CD4-positive, alpha-beta T cell treated with Interleukin-2 at 100 ng/mL for 4 hours (primary cell): Measurements from ENCODE around the gene WDR89.
A peak's percentile ranks its signal among the peaks of the same experiment; 100 is the strongest.
"Not testable (repeated sequence)": the region's sequence is repeated elsewhere in the genome, so short reads cannot be mapped to it uniquely, and the experiment has no call there.

Source experiments
- DNase-seq: peaks from one replicate; pipeline ENCODE4 v3.0.0-alpha.2; 2020; ENCODE audit warnings: low spot score

The WDR89 gene

DNA sequence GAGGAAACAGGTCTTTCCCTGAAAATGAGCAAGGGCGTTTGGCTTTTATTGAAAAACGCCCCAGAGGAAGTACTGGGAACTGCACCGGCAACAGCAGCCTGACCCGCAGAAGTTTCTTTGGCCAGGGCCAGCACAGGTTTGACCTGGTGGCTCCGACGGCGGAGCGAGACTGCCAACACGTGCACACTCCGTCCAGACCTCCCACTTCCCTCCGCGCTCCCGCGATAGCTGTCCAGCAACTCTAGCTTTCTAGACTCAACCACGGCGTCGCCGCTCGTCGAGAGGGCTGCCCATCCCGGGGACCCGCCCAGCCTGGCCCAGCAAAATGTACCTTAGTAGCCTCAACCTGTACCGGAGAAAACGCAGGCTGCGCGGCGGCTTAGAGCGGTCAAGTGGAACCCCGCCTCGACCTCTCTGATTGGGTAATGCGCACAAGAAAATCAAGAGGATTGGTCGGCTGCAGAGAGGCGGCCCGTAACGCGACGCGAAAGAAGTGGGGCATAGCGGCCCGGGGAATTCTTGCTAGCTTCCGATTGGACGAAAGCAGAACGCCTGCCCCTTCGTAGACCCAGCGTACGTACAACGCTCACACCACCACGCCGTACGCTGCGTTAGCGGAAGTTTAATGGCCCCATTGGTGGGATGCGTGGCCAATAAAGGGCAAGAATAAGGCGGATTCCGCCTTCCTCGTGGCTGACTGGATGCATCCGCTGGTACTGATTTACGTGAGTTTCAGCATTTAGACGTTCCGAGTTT lies at the start of gene WDR89:
WDR89 (minus strand) TSS at position 399 of the 756 bp plus-strand sequence. CDS start 41,929 bp downstream, outside the sequence.
- peak; percentile 99 for DNase-seq

GRCh38 chr14:63689132-63689531 lies 47.5 kb upstream of the WDR89 start:
- DNase-seq: no peak

- DNase-seq: no peak
Measured at GRCh38 chr14:63686926-63687325, 45.3 kb upstream of the WDR89 start.

DNA sequence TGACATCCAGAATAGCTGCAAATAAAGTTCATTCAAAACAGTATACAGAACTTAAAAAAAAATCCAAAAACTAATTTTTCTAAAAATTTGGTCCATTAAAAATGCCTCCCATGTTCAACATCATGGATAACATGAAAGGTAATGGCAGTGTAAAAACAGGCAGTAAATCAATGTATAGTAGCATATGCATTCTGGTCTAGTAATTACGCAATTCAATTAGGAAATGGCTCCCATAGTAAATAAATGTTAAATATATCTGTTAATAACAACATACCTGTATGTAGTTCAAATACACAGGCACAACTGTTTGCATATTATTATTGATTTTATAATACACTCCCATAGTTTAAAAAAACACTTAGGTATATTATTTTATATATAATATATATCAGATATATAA lies 43.7 kb upstream of the WDR89 start:
- DNase-seq: no peak

DNA sequence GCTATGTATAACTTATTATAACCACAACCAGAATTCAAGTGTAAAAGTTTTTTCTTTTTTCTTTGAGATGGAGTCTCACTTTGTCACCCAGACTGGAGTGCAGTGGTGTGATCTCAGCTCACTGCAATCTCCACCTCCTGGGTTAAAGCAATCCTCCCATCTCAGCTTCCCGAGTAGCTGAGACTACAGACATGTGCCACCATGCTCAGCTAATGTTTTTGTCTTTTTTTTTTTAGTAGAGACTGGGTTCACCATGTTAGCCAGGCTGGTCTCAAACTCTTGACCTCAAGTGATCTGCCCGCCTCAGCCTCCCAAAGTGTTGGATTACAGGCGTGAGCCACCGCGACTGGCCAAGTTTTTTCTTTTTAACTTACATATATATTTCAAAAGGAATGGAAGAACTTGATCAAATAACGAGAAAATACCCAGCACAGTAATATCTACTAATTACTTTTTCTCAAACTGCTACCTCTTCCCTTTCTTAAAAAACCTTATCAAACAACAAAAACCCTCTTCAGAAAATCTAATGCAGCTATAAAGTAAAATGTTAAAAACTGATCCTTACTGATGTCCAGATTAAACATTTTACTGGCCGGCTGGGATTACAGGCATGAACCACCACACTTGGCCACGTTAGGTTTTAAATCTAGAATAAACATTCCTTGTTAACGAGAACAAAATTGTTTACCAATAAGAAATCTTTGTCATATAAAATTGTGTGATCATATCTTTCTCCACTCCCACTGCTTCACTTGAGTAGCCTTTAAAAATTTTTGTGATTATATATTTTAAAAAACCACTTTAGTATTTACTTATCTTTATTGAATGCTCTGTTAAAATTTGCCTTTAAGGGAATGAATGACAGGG lies 41.3 kb upstream of the WDR89 start:
- DNase-seq: no peak

GRCh38 chr14:63678536-63678935 lies 36.9 kb upstream of the WDR89 start:
- no peak for DNase-seq

- no peak for DNase-seq
Measured at GRCh38 chr14:63677891-63678379, 36.3 kb upstream of the WDR89 start.

- no peak for DNase-seq
Measured at GRCh38 chr14:63676615-63677014, 34.9 kb upstream of the WDR89 start.

- no peak for DNase-seq
Measured at GRCh38 chr14:63673886-63674497, 32.3 kb upstream of the WDR89 start.

GRCh38 chr14:63673255-63673654 lies 31.6 kb upstream of the WDR89 start:
- DNase-seq: no peak

DNA sequence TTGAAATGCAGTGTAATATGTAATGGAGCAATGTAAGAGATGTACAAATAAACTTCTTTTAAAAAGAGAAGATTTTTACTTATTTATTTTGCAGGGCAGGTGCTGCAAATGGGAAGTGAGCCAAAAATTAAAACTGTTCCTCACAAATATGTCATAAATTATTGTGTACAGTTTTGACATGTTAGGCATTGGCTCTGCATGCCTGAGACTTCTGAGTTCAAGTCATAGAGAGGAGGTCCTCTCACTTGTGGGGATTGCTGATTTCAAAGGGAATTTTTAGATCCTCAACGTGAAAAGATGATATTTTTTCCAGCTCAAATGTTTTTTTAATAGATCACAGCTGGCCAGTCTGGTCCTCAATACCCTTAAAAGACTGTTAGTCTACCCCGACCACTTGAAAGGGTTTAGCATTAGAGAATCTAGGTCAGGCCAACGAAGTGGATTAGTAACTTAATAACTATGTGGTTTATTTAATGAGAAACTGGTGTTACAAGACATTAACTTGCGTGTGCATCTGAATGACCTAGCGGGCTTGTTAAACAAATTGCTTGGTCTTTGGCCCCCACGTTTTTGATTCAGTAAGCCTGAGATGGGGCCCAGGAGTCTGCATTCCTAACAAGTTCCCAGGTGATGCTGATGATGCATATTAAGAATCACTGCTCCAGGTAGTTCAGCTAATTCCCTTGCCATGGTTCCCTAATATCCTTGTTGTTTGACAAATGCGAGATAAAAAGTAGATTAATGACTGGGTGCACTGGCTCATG lies 30.9 kb upstream of the WDR89 start:
- no peak for DNase-seq

- no peak for DNase-seq
Measured at GRCh38 chr14:63671987-63672386, 30.3 kb upstream of the WDR89 start.

GRCh38 chr14:63670692-63671091 lies 29.0 kb upstream of the WDR89 start:
- no peak for DNase-seq

- DNase-seq: no peak
Measured at GRCh38 chr14:63666335-63666734, 24.7 kb upstream of the WDR89 start.

DNA sequence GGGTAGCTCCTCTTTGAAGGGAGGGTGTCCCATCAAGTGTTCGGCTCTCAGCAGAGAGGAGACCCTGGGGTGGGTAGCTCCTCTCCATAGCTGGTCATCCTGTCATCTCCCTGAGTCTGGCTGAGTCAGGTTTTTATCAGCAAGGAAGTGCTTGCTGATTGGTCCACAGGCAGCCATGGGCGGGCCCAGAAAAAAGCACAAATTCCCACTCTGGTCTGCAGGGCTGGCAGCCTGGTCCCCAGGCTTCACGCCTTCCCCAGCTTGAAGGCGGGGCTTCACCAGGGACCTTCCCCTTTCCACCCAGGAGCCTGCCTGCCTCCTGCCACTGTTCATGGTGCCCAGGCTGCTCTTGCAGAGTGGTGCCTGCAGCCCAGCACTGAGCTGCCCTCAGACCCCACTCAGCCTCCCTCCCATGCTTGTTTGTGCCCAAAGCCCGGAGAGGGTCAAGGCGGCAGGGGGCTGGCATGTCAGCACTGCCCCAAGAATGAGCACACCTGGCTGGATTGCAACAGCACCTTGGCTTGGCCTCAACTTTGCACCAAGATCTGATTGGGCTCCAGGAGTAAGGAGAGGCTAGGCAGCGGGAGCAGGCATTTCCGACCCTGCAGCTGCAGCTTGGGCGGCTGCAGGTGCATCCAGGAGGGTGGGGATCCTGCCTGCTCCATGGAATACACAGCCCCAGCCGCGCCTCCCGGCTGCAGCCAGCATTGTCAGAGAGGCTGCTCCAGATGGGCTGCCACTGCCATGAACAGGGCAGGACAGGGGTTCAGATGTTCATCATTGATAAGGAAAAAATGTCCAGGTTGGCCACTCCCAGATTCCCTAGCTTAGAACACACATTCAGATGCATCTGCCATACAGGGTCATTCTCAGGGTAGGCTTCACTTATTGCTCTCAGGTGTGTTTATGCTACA lies 22.0 kb upstream of the WDR89 start:
- DNase-seq: no peak

- DNase-seq: no peak
Measured at GRCh38 chr14:63662776-63663175, 21.1 kb upstream of the WDR89 start.

DNA sequence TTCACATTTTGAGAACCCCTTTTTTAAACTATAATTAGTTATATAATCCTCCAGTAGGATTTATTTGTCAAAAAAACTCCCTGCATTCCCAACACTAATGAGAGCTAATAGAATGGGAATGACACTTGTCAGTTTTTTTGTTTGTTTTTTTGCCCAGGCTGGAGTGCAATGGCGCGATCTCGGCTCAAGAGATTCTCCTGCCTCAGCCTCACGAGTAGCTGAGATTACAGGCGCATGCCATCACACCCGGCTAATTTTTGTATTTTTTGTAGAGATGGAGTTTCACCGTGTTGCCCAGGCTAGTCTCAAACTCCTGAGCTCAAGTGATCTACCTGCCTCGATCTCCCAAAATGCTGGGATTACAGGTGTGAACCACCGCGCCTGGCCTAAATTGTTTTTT lies 20.2 kb upstream of the WDR89 start:
- DNase-seq: not testable (repeated sequence)

- no peak for DNase-seq
Measured at GRCh38 chr14:63659726-63660125, 18.1 kb upstream of the WDR89 start.

DNA sequence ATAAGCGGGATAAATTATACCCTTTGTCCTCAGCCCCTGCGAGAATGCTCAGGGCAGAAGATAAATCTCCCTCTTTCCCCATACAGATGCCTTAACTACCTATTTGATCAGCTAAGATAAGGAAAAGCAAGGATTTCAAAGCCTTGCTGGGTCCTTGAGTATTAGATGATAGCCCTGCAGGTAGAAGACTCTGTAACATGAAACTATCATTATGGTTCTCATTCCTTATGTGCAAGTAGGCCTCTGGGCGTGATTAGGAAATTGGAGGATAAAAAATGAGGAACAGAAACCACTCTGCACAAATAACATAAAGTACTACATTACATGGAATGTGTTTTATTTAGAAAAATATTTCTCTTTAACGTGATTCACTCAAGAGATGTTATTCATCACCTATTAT lies 14.5 kb upstream of the WDR89 start:
- no peak for DNase-seq

DNA sequence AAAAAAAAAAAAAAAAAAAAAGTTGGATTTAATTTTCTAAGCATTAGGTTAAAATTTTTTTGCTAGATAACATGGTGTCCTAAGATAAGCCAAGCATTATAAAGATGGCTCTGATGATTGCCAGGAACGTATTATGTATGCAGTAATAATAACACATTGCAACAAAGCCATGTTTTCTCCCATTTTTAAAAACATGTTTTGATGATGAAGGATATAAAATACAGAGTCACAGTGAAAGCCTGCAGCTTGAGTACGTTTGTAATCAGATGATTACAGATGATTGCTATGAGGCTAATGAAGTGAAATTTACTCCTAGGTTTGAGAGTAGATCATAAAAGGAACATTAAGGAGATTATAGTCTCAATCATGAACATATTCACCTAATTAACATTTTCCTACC lies 13.3 kb upstream of the WDR89 start:
- no peak for DNase-seq

- no peak for DNase-seq
Measured at GRCh38 chr14:63654346-63654745, 12.7 kb upstream of the WDR89 start.
